Stimulated activated CD8-positive, alpha-beta memory T cell treated with anti-CD3 and anti-CD28 coated beads, Interleukin-2, amount 100 ng/mL, for 48 hours (primary cell): ENCODE data around the gene MSH5.

Experiments
- DNase-seq, 2 donors: peaks; one replicate each; pipeline ENCODE4 v3.0.0-alpha.2; 2020; ENCODE audit warnings: low read depth in 2 of 2

MSH5 gene

GRCh38 chr6:31712296-31712695 is 27.5 kb upstream of the MSH5 start:
- DNase-seq: no peak

- DNase-seq: no peak
Observed at GRCh38 chr6:31713465-31713864, 26.3 kb upstream of the MSH5 start.

GRCh38 chr6:31713991-31714684 is 25.7 kb upstream of the MSH5 start:
- no peak for DNase-seq

- no peak for DNase-seq
Observed at GRCh38 chr6:31715022-31715958, 24.5 kb upstream of the MSH5 start, which contains the start of gene LY6G6D. Gene LY6G6D, plus strand, starts transcription at chr6:31715348. Its CDS starts 8 bp downstream, at chr6:31715356.

GRCh38 chr6:31717499-31718222 is 22.1 kb upstream of the MSH5 start:
- no peak for DNase-seq

GRCh38 chr6:31718265-31718664 is 21.5 kb upstream of the MSH5 start:
- DNase-seq: no peak

- DNase-seq: no peak
Observed at GRCh38 chr6:31719001-31719400, 20.8 kb upstream of the MSH5 start.

GRCh38 chr6:31720196-31720770 is 19.5 kb upstream of the MSH5 start:
- no peak for DNase-seq

- DNase-seq: no peak
Observed at GRCh38 chr6:31721351-31722020, 18.3 kb upstream of the MSH5 start, which contains the start of gene LY6G6C. Gene LY6G6C, minus strand, starts transcription at chr6:31721746. Its CDS starts 67 bp downstream, at chr6:31721679.

- no peak for DNase-seq
Observed at GRCh38 chr6:31722173-31722572, 17.6 kb upstream of the MSH5 start.

GRCh38 chr6:31723245-31723979 is 16.4 kb upstream of the MSH5 start, which contains the start of gene MPIG6B:
Gene MPIG6B, plus strand, starts transcription at chr6:31723373. Its CDS starts 11 bp downstream, at chr6:31723384.
- DNase-seq: no peak

- DNase-seq: no peak
Observed at GRCh38 chr6:31723980-31724691, 15.7 kb upstream of the MSH5 start.

GRCh38 chr6:31725502-31726350 is 14.1 kb upstream of the MSH5 start:
- no peak for DNase-seq

- no peak for DNase-seq
Observed at GRCh38 chr6:31727034-31727716, 12.6 kb upstream of the MSH5 start.

- no peak for DNase-seq
Observed at GRCh38 chr6:31727717-31728671, 11.8 kb upstream of the MSH5 start.

- no peak for DNase-seq
Observed at GRCh38 chr6:31728767-31729514, 10.9 kb upstream of the MSH5 start, which contains the start of gene DDAH2. Gene DDAH2, minus strand, starts transcription at chr6:31729299. Its CDS starts 138 bp downstream, at chr6:31729161.
